ENCODE measurements around the gene PRKCB. TPM values are rescaled to one million over a fixed set of nuclear protein-coding genes. Genes with fewer than 3 reads are reported as not detected.

The PRKCB gene
- total RNA-seq, 2 experiments from 2014 or later: 21.0 to 51.6 TPM

- Histone ChIP-seq H2AFZ (ENCODE audit: low read length) (no peak overlapping the region), H3K4me3 (ENCODE audit: low read depth, low read length, poor library complexity, severe bottlenecking) (no peak overlapping the region), H3K27ac (ENCODE audit: low read depth, low read length, poor library complexity, severe bottlenecking) (no peak overlapping the region), H3K4me2 (ENCODE audit: low read length) (no peak overlapping the region), H3K9me3 (ENCODE audit: low read length) (no peaks in the 10 kb centered on the region), H3K4me1 (ENCODE audit: insufficient read depth, low read length, poor library complexity, severe bottlenecking) (peaks cover 10% of the 10 kb centered on the region), H3K9me2 (ENCODE audit: insufficient read depth, low read length) (no peaks in the 10 kb centered on the region), H3K79me2 (ENCODE audit: insufficient read depth, low read depth, low read length) (no peaks in the 10 kb centered on the region), H3K36me3 (ENCODE audit: insufficient read depth, low read length) (no peaks in the 10 kb centered on the region), H4K20me1 (ENCODE audit: insufficient read depth, low read length) (no peaks in the 10 kb centered on the region)
- no TSS peak for BruUV-seq (replicated peaks)
- CTCF ChIA-PET (ENCODE audit: unreplicated experiment): no interaction called here
- DNase-seq (ENCODE audit: low spot score): no peak
- TF ChIP-seq CTCF (conservative IDR thresholded peaks at IDR 0.05; ENCODE audit: low read length) (no peak), EZH2phosphoT487 (IDR thresholded peaks at IDR 0.05; ENCODE audit: borderline replicate concordance, low read depth, low read length) (no peak)
- intact Hi-C loops (cut with micrococcal nuclease; ENCODE audit: unreplicated experiment): no loop called here
- POLR2A ChIA-PET: no interaction called here
Measured at GRCh38 chr16:23898682-23899430, 63.1 kb downstream of the PRKCB start.

GRCh38 chr16:23899869-23900268, 64.1 kb downstream of the PRKCB start:
- TF ChIP-seq CTCF (conservative IDR thresholded peaks at IDR 0.05; ENCODE audit: low read length) (no peak), EZH2phosphoT487 (IDR thresholded peaks at IDR 0.05; ENCODE audit: borderline replicate concordance, low read depth, low read length) (no peak)
- BruUV-seq (replicated peaks): no TSS peak
- no peak for DNase-seq (ENCODE audit: low spot score)
- Histone ChIP-seq H2AFZ (ENCODE audit: low read length) (no peak overlapping the region), H3K9me3 (ENCODE audit: low read length) (no peaks in the 10 kb centered on the region), H3K4me3 (ENCODE audit: low read depth, low read length, poor library complexity, severe bottlenecking) (no peak overlapping the region), H3K79me2 (ENCODE audit: insufficient read depth, low read depth, low read length) (no peaks in the 10 kb centered on the region), H4K20me1 (ENCODE audit: insufficient read depth, low read length) (no peaks in the 10 kb centered on the region), H3K9me2 (ENCODE audit: insufficient read depth, low read length) (no peaks in the 10 kb centered on the region), H3K4me2 (ENCODE audit: low read length) (no peak overlapping the region), H3K36me3 (ENCODE audit: insufficient read depth, low read length) (no peaks in the 10 kb centered on the region), H3K27ac (ENCODE audit: low read depth, low read length, poor library complexity, severe bottlenecking) (no peak overlapping the region), H3K4me1 (ENCODE audit: insufficient read depth, low read length, poor library complexity, severe bottlenecking) (peaks cover 10% of the 10 kb centered on the region)
- ChIA-PET POLR2A (no interaction called here), CTCF (ENCODE audit: unreplicated experiment) (no interaction called here)
- intact Hi-C loops (cut with micrococcal nuclease; ENCODE audit: unreplicated experiment): no loop called here

- ChIA-PET POLR2A (no interaction called here), CTCF (ENCODE audit: unreplicated experiment) (no interaction called here)
- Histone ChIP-seq H3K27ac (ENCODE audit: low read depth, low read length, poor library complexity, severe bottlenecking) (no peak overlapping the region), H3K4me2 (ENCODE audit: low read length) (no peak overlapping the region), H4K20me1 (ENCODE audit: insufficient read depth, low read length) (no peaks in the 10 kb centered on the region), H3K79me2 (ENCODE audit: insufficient read depth, low read depth, low read length) (no peaks in the 10 kb centered on the region), H3K9me3 (ENCODE audit: low read length) (no peaks in the 10 kb centered on the region), H3K9me2 (ENCODE audit: insufficient read depth, low read length) (no peaks in the 10 kb centered on the region), H3K4me1 (ENCODE audit: insufficient read depth, low read length, poor library complexity, severe bottlenecking) (peaks cover 7% of the 10 kb centered on the region), H3K36me3 (ENCODE audit: insufficient read depth, low read length) (no peaks in the 10 kb centered on the region), H2AFZ (ENCODE audit: low read length) (no peak overlapping the region), H3K4me3 (ENCODE audit: low read depth, low read length, poor library complexity, severe bottlenecking) (no peak overlapping the region)
- no peak for DNase-seq (ENCODE audit: low spot score)
- no peak for TF ChIP-seq CTCF (conservative IDR thresholded peaks at IDR 0.05; ENCODE audit: low read length)
- no peak for TF ChIP-seq EZH2phosphoT487 (IDR thresholded peaks at IDR 0.05; ENCODE audit: borderline replicate concordance, low read depth, low read length)
- BruUV-seq (replicated peaks): no TSS peak
- intact Hi-C loops (cut with micrococcal nuclease; ENCODE audit: unreplicated experiment): no loop called here
Measured at GRCh38 chr16:23900480-23901177, 64.8 kb downstream of the PRKCB start.

Measured in OCI-LY7 (cell line).